ENCODE data around the gene NR1D1.

The NR1D1 gene

DNA sequence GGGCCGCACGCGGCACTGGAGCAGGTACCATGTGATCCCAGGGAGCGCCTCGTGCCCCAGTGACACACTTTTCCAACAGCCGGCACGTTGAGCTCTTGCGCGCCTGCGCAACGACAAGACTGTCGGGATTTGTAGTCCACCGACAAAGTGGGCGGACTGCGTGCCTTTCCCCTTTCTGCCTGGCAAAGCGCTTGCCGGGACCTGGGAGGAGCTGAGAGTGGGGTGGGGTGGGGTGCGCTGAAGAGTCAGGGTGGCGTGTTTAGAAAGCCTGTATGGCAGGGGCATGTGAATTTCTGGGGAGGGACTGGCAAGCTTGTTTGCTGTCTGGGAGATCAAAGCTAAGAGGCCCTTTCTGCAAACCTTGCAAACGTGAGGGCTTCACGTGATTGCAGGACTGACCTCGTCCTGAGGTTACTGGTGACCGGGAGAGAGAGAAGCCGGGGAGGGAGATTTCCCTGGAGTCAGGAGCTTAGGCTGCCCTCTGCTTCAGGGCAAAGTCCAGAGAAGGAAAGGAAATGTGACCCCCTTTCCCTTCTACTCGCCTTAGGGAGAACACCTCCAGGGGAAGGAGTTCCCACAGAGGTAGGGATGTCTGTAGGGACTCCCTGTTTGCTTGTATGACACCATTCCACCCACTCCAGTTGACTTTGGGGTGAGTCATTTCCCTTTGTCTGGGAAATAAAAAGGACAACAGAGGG lies 429 bp upstream of the NR1D1 start:
- TF ChIP-seq, protein P1, sequence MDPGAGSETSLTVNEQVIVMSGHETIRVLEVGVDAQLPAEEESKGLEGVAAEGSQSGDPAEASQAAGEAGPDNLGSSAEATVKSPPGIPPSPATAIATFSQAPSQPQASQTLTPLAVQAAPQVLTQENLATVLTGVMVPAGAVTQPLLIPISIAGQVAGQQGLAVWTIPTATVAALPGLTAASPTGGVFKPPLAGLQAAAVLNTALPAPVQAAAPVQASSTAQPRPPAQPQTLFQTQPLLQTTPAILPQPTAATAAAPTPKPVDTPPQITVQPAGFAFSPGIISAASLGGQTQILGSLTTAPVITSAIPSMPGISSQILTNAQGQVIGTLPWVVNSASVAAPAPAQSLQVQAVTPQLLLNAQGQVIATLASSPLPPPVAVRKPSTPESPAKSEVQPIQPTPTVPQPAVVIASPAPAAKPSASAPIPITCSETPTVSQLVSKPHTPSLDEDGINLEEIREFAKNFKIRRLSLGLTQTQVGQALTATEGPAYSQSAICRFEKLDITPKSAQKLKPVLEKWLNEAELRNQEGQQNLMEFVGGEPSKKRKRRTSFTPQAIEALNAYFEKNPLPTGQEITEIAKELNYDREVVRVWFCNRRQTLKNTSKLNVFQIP (CRISPR knock-in tag; IDR thresholded peaks at IDR 0.05; ENCODE audit: borderline replicate concordance, low read depth) = no peak
- TF ChIP-seq ZFP3 (CRISPR knock-in tag; IDR thresholded peaks at IDR 0.05) (no peak), ARNTL (CRISPR knock-in tag; IDR thresholded peaks at IDR 0.05; ENCODE audit: borderline replicate concordance, low read depth) (peak; percentile 96)
- ATAC-seq = peak; percentile 76

DNA sequence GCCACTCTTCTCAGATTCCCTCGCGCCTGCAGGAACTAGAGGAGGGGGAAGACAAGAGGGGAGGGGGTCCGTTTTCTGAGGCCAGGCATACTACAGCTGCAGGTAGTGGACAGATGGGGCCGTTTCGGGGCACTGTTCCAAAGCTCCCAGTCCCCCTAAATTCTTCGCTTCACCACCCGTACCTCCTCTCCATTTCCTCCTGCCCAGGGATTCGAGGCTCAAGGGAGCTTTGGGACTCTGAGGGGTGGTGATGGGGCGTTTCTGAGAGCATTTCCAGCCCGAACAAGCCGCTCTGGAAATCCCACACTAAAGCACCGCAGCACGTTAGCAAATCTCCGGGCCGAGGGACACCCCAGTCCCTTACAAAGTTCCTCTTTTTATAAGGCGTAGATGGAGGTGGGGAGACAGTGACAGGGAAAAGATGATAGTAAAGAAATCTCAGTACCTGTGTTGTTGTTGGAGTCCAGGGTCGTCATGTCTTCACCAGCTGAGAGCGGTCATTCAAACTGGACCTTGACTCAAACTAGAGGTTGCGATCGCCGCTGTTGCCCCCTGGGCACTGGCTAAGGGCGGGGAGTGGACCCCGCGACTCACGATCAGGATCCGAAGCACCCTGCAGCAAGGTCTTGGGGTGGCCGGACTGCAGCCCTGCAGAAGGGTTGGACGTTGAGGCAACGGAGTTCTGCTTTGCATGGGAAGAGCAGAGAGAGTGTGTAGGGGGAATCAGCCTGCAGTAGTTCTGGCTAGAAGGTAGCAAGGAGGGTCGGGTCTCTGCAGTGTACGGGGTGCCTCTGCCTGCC lies 570 bp downstream of the NR1D1 start:
- peak; percentile 28 for ATAC-seq
- TF ChIP-seq, protein P2, sequence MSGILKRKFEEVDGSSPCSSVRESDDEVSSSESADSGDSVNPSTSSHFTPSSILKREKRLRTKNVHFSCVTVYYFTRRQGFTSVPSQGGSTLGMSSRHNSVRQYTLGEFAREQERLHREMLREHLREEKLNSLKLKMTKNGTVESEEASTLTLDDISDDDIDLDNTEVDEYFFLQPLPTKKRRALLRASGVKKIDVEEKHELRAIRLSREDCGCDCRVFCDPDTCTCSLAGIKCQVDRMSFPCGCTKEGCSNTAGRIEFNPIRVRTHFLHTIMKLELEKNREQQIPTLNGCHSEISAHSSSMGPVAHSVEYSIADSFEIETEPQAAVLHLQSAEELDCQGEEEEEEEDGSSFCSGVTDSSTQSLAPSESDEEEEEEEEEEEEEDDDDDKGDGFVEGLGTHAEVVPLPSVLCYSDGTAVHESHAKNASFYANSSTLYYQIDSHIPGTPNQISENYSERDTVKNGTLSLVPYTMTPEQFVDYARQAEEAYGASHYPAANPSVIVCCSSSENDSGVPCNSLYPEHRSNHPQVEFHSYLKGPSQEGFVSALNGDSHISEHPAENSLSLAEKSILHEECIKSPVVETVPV (CRISPR knock-in tag; IDR thresholded peaks at IDR 0.05) = no peak
- TF ChIP-seq ISL1 (CRISPR knock-in tag; IDR thresholded peaks at IDR 0.05) (no peak), RARB (CRISPR knock-in tag; IDR thresholded peaks at IDR 0.05) (no peak), SNAI2 (CRISPR knock-in tag; IDR thresholded peaks at IDR 0.05) (no peak), TOX (CRISPR knock-in tag; IDR thresholded peaks at IDR 0.05; ENCODE audit: borderline replicate concordance) (no peak), ZFP3 (CRISPR knock-in tag; IDR thresholded peaks at IDR 0.05) (no peak), GLIS3 (CRISPR knock-in tag; IDR thresholded peaks at IDR 0.05) (no peak), BACH2 (CRISPR knock-in tag; IDR thresholded peaks at IDR 0.05; ENCODE audit: borderline replicate concordance) (no peak), ZC3H10 (CRISPR knock-in tag; IDR thresholded peaks at IDR 0.05) (no peak), ARNTL (CRISPR knock-in tag; IDR thresholded peaks at IDR 0.05; ENCODE audit: borderline replicate concordance, low read depth) (no peak), ESRRG (CRISPR knock-in tag; IDR thresholded peaks at IDR 0.05) (no peak), ZNF70 (CRISPR knock-in tag; IDR thresholded peaks at IDR 0.05) (no peak), PPARA (CRISPR knock-in tag; IDR thresholded peaks at IDR 0.05; ENCODE audit: borderline replicate concordance) (no peak)
- TF ChIP-seq, protein P3, sequence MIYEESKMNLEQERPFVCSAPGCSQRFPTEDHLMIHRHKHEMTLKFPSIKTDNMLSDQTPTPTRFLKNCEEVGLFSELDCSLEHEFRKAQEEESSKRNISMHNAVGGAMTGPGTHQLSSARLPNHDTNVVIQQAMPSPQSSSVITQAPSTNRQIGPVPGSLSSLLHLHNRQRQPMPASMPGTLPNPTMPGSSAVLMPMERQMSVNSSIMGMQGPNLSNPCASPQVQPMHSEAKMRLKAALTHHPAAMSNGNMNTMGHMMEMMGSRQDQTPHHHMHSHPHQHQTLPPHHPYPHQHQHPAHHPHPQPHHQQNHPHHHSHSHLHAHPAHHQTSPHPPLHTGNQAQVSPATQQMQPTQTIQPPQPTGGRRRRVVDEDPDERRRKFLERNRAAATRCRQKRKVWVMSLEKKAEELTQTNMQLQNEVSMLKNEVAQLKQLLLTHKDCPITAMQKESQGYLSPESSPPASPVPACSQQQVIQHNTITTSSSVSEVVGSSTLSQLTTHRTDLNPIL (CRISPR knock-in tag; IDR thresholded peaks at IDR 0.05; ENCODE audit: low read depth) = no peak
- TF ChIP-seq, protein P4, sequence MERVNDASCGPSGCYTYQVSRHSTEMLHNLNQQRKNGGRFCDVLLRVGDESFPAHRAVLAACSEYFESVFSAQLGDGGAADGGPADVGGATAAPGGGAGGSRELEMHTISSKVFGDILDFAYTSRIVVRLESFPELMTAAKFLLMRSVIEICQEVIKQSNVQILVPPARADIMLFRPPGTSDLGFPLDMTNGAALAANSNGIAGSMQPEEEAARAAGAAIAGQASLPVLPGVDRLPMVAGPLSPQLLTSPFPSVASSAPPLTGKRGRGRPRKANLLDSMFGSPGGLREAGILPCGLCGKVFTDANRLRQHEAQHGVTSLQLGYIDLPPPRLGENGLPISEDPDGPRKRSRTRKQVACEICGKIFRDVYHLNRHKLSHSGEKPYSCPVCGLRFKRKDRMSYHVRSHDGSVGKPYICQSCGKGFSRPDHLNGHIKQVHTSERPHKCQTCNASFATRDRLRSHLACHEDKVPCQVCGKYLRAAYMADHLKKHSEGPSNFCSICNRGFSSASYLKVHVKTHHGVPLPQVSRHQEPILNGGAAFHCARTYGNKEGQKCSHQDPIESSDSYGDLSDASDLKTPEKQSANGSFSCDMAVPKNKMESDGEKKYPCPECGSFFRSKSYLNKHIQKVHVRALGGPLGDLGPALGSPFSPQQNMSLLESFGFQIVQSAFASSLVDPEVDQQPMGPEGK (CRISPR knock-in tag; IDR thresholded peaks at IDR 0.05; ENCODE audit: borderline replicate concordance) = no peak
- TF ChIP-seq, protein P1 (CRISPR knock-in tag; IDR thresholded peaks at IDR 0.05; ENCODE audit: borderline replicate concordance, low read depth) = no peak

DNA sequence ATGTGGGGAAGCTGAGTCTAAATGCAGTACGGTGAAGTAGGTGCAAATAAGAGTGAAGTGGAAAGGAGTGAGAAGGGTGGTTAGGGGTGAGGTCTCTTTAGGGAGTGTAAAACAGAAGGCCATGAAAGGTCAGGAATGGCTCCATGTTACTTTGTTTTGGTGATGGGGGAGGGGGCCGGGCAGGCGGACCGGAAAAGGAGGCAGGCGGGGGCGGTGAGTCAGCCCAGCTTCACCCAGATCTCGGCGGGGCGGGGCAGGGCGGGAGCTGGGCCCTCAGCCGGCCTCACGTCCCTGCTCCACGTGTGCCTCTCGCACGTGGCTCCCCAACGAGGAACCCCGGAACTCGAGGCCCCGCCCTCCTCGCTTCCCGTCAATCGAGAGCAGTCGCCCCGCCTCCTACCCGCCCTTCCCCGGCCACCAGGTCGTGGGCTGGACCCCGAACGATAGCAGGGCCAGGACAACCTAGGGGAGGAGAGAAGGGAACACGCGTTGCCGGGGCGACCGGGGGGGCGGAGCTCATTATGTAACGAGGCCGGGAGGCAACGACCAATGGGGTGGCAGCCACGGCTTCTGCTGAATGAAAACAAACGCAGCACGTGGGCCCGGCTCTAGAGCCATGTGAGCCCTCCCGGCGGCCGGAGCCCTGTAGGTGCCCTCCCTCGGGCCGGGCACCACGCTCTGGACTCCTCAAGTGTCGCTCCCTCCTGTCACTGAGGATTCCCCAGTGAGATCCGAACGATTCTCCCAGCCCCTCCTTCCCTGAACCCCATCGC lies 1.4 kb downstream of the NR1D1 start:
- ATAC-seq = peak; percentile 78
- TF ChIP-seq ARNTL (CRISPR knock-in tag; IDR thresholded peaks at IDR 0.05; ENCODE audit: borderline replicate concordance, low read depth) (peak; percentile 96), ZNF8 (CRISPR knock-in tag; IDR thresholded peaks at IDR 0.05) (no peak), ZC3H10 (CRISPR knock-in tag; IDR thresholded peaks at IDR 0.05) (no peak), ZFP30 (CRISPR knock-in tag; IDR thresholded peaks at IDR 0.05) (no peak), SNAI2 (CRISPR knock-in tag; IDR thresholded peaks at IDR 0.05) (0 out of 2 replicates have a peak, but pooled peaks have one; percentile 62)
- TF ChIP-seq, protein P1 (CRISPR knock-in tag; IDR thresholded peaks at IDR 0.05; ENCODE audit: borderline replicate concordance, low read depth) = no peak
- TF ChIP-seq, protein P2 (CRISPR knock-in tag; IDR thresholded peaks at IDR 0.05) = no peak
